Endothelial cell of umbilical vein (primary cell): ENCODE data around the gene CEP68.

Experiments
- EZH2 ChIP-seq: IDR thresholded peaks from 2 replicates; pipeline ENCODE4 v1.6.1; 2012; ENCODE audit warnings: borderline replicate concordance, low read depth, mild to moderate bottlenecking, moderate library complexity, low read length, inconsistent platforms; ENCODE audit not compliant: severe bottlenecking
- FOS ChIP-seq: IDR thresholded peaks from 2 replicates; pipeline ENCODE4 v1.6.1; 2011; ENCODE audit warnings: mild to moderate bottlenecking, low read length, moderate library complexity, borderline replicate concordance; ENCODE audit not compliant: insufficient read depth
- JUN ChIP-seq: IDR thresholded peaks from 2 replicates; pipeline ENCODE4 v1.6.1; 2011; ENCODE audit warnings: borderline replicate concordance, low read depth; ENCODE audit not compliant: insufficient read length, insufficient read depth
- MAX ChIP-seq: IDR thresholded peaks from 2 replicates; pipeline ENCODE4 v1.6.1; 2011; ENCODE audit not compliant: insufficient read depth, insufficient read length
- MYC ChIP-seq: IDR thresholded peaks from one replicate; pipeline ENCODE4 v1.6.1; 2011; ENCODE audit warnings: mild to moderate bottlenecking, low read depth, low read length
- POLR2A ChIP-seq: IDR thresholded peaks from 2 replicates; pipeline ENCODE4 v1.6.1; 2012; ENCODE audit warnings: low read depth, mild to moderate bottlenecking, control low read depth, low read length
- POLR2AphosphoS5 ChIP-seq: IDR thresholded peaks from 2 replicates; pipeline ENCODE4 v1.6.1; 2012; ENCODE audit warnings: low read depth, mild to moderate bottlenecking, control low read depth, low read length, moderate library complexity; ENCODE audit not compliant: insufficient read depth
- TF ChIP-seq, protein P1 (sequence below), 2 donors: IDR thresholded peaks; 1 replicate in 1 of 2; 2 replicates in 1 of 2; pipeline ENCODE4 v1.5.1; 2011; ENCODE audit warnings: low read length in 2 of 2, mild to moderate bottlenecking in 2 of 2, moderate library complexity in 2 of 2, control low read depth in 1 of 2, inconsistent platforms in 1 of 2, low read depth in 1 of 2; ENCODE audit not compliant: insufficient read depth in 1 of 2; ENCODE audit errors: extremely low read depth in 1 of 2

DNA sequence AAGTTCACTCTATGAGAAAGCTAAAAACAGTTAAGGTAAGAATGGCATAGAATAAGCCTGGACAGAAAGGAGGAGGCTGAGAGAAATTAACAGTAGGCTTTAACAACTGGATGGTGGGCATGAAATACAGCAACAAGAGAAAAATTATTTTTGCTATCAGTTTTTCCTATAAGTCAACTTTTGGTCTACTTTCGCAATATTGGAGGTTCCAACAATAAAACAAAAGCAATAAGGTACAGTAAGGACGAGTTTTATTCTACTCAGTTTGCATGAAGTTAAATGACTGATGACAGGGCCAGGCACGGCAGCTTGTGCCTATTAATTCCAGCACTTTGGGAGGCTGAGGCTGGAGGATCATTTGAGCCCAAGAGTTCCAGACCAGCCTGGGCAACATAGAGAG is 56.4 kb downstream of the CEP68 start:
- TF ChIP-seq, protein P1, sequence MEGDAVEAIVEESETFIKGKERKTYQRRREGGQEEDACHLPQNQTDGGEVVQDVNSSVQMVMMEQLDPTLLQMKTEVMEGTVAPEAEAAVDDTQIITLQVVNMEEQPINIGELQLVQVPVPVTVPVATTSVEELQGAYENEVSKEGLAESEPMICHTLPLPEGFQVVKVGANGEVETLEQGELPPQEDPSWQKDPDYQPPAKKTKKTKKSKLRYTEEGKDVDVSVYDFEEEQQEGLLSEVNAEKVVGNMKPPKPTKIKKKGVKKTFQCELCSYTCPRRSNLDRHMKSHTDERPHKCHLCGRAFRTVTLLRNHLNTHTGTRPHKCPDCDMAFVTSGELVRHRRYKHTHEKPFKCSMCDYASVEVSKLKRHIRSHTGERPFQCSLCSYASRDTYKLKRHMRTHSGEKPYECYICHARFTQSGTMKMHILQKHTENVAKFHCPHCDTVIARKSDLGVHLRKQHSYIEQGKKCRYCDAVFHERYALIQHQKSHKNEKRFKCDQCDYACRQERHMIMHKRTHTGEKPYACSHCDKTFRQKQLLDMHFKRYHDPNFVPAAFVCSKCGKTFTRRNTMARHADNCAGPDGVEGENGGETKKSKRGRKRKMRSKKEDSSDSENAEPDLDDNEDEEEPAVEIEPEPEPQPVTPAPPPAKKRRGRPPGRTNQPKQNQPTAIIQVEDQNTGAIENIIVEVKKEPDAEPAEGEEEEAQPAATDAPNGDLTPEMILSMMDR (IDR thresholded peaks at IDR 0.05; ENCODE audit: extremely low read depth in 1 of 2, insufficient read depth in 1 of 2, low read depth in 1 of 2, low read length in 2 of 2), result no peak
- TF ChIP-seq EZH2 (no peak), POLR2A (no peak), JUN (no peak), MYC (no peak), POLR2AphosphoS5 (no peak), MAX (no peak), FOS (no peak)
